Liver (tissue), 9 donors: ENCODE data around the gene KIAA0825. TPM values are rescaled to one million over a fixed set of nuclear protein-coding genes. Genes with fewer than 3 reads are reported as not detected.

Source experiments
- DNase-seq: peaks from one replicate; pipeline ENCODE4 v3.0.0-alpha.2; 2017; ENCODE audit warnings: low spot score
- H3K27ac ChIP-seq, 2 donors: one replicate each; pipeline ENCODE4 v1.7.0; 2013; ENCODE audit warnings: inconsistent platforms in 2 of 2, low read length in 2 of 2, control low read depth in 1 of 2, low read depth in 1 of 2, mild to moderate bottlenecking in 1 of 2
- H3K27me3 ChIP-seq, 4 donors: one replicate each; pipeline versions ENCODE4 v1.6.1 to v1.7.0; 2013; ENCODE audit warnings: low read length in 3 of 4, inconsistent platforms in 1 of 4, mild to moderate bottlenecking in 1 of 4, moderate library complexity in 1 of 4; ENCODE audit not compliant: control insufficient read depth in 4 of 4, insufficient read depth in 4 of 4
- H3K36me3 ChIP-seq, 4 donors: one replicate each; pipeline versions ENCODE4 v1.6.1 to v1.7.0; 2013; ENCODE audit warnings: low read length in 3 of 4, mild to moderate bottlenecking in 3 of 4, low read depth in 1 of 4, moderate library complexity in 1 of 4; ENCODE audit not compliant: control insufficient read depth in 4 of 4, insufficient read depth in 3 of 4
- H3K4me1 ChIP-seq, 4 donors: one replicate each; pipeline versions ENCODE4 v1.6.1 to v1.7.0; 2013; ENCODE audit warnings: low read length in 3 of 4, mild to moderate bottlenecking in 3 of 4, moderate library complexity in 1 of 4; ENCODE audit not compliant: control insufficient read depth in 4 of 4, insufficient read depth in 4 of 4
- H3K4me3 ChIP-seq, 3 donors: one replicate each; pipeline versions ENCODE4 v1.6.1 to v1.7.0; 2013; ENCODE audit warnings: low read length in 3 of 3, control low read depth in 1 of 3, low read depth in 1 of 3, mild to moderate bottlenecking in 1 of 3
- H3K9ac ChIP-seq, 2 donors: one replicate each; pipeline ENCODE4 v1.7.0; 2013; ENCODE audit warnings: low read length in 2 of 2, mild to moderate bottlenecking in 2 of 2, moderate library complexity in 2 of 2, control low read depth in 1 of 2, low read depth in 1 of 2
- H3K9me3 ChIP-seq, 4 donors: one replicate each; pipeline versions ENCODE4 v1.6.1 to v1.7.0; 2013; ENCODE audit warnings: low read length in 3 of 4; ENCODE audit not compliant: control insufficient read depth in 4 of 4
- EGR1 ChIP-seq, 2 donors: IDR thresholded peaks; 2 replicates each; pipeline ENCODE4 v1.6.1; 2016 to 2018; ENCODE audit warnings: antibody characterized with exemption in 2 of 2, low read depth in 2 of 2
- FOXA1 ChIP-seq: IDR thresholded peaks from 2 replicates; pipeline ENCODE4 v1.6.1; 2016; ENCODE audit warnings: antibody characterized with exemption
- FOXA2 ChIP-seq: IDR thresholded peaks from 2 replicates; pipeline ENCODE4 v1.6.1; 2016; ENCODE audit warnings: antibody characterized with exemption
- GABPA ChIP-seq, 2 donors: IDR thresholded peaks in 1 of 2; conservative IDR thresholded peaks in 1 of 2; 2 replicates each; pipeline ENCODE4 v1.6.1; 2016; ENCODE audit warnings: antibody characterized with exemption in 2 of 2, mild to moderate bottlenecking in 1 of 2, moderate library complexity in 1 of 2
- HNF4A ChIP-seq, 2 donors: conservative IDR thresholded peaks; 2 replicates each; pipeline ENCODE4 v1.6.1; 2016; ENCODE audit warnings: antibody characterized with exemption in 2 of 2, mild to moderate bottlenecking in 2 of 2
- HNF4G ChIP-seq: IDR thresholded peaks from 2 replicates; pipeline ENCODE4 v1.6.1; 2016; ENCODE audit warnings: antibody characterized with exemption
- JUND ChIP-seq, 2 donors: IDR thresholded peaks; 2 replicates each; pipeline ENCODE4 v1.6.1; 2016; ENCODE audit warnings: antibody characterized with exemption in 2 of 2
- NR2F2 ChIP-seq: IDR thresholded peaks from 2 replicates; pipeline ENCODE4 v1.6.1; 2016; ENCODE audit warnings: antibody characterized with exemption
- RAD21 ChIP-seq, 2 donors: IDR thresholded peaks; 2 replicates each; pipeline ENCODE4 v1.6.1; 2016; ENCODE audit warnings: antibody characterized with exemption in 2 of 2, mild to moderate bottlenecking in 2 of 2
- RXRA ChIP-seq, 2 donors: IDR thresholded peaks; 2 replicates each; pipeline ENCODE4 v1.6.1; 2017 to 2018; ENCODE audit warnings: antibody characterized with exemption in 2 of 2, mild to moderate bottlenecking in 1 of 2
- SP1 ChIP-seq: IDR thresholded peaks from 2 replicates; pipeline ENCODE4 v1.6.1; 2018; ENCODE audit warnings: antibody characterized with exemption, mild to moderate bottlenecking
- polyA plus RNA-seq, 2 donors: library from polyadenylated mRNA; stranded (reverse) in 1 of 2; unstranded in 1 of 2; fragments of 200-250 nt in 1 of 2; fragments of >200 nt in 1 of 2; fragmentation: Nextera tagmentation in 1 of 2; extraction: Ambion mirVana in 1 of 2; gene quantifications; one replicate each; pipeline versions ENCODE4 v1.2.1 to v1.2.3, GENCODE V29; 2013 to 2015
- total RNA-seq, 2 donors: library from RNA; depleted of rRNA; stranded (reverse); fragments of >200 nt; gene quantifications; one replicate each; pipeline ENCODE4 v1.2.3, GENCODE V29; 2014
- TF ChIP-seq, protein P1 (sequence below): IDR thresholded peaks from 2 replicates; pipeline ENCODE4 v1.6.1; 2016; ENCODE audit warnings: antibody characterized with exemption
- TF ChIP-seq, protein P2 (sequence below): fragments of 150-350 bp; IDR thresholded peaks from 2 replicates; pipeline ENCODE4 v1.5.1; 2017; ENCODE audit warnings: improper control_type of control experiment, low read depth, low read length; ENCODE audit not compliant: missing input control
- TF ChIP-seq, protein P3 (sequence below): IDR thresholded peaks from 2 replicates; pipeline ENCODE4 v1.6.1; 2016; ENCODE audit warnings: antibody characterized with exemption, mild to moderate bottlenecking
- donor health status: healthy.
- donor health status: healthy.
- donor health status: healthy.
- donor health status: healthy.
- donor health status: healthy.

The KIAA0825 gene
- total and polyA plus RNA-seq, 4 donors = 0.25 to 3.2 (median 1.2) TPM

DNA sequence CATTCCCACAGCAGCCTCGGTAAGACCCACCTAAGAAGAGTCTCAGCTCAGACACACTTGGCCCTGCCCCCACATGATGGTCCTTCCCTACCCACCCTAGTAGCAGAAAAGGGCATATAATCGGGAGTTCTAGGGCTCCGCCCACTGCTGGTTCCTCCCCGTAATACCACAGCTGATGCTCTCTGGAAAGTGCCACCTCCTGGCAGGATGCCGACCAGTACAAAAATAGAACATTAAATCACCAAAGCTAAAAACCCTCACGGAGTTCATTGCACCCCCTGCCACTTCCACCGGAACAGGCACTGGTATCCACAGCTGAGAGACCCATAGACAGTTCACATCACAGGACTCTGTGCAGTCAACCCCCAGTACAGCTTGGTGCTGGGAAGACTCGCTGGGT, 271.3 kb downstream of the KIAA0825 start (continued):
- TF ChIP-seq, protein P1, sequence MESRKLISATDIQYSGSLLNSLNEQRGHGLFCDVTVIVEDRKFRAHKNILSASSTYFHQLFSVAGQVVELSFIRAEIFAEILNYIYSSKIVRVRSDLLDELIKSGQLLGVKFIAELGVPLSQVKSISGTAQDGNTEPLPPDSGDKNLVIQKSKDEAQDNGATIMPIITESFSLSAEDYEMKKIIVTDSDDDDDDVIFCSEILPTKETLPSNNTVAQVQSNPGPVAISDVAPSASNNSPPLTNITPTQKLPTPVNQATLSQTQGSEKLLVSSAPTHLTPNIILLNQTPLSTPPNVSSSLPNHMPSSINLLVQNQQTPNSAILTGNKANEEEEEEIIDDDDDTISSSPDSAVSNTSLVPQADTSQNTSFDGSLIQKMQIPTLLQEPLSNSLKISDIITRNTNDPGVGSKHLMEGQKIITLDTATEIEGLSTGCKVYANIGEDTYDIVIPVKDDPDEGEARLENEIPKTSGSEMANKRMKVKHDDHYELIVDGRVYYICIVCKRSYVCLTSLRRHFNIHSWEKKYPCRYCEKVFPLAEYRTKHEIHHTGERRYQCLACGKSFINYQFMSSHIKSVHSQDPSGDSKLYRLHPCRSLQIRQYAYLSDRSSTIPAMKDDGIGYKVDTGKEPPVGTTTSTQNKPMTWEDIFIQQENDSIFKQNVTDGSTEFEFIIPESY = no peak
- no peak for TF ChIP-seq GABPA (IDR thresholded peaks at IDR 0.05 in 1 of 2, conservative IDR thresholded peaks at IDR 0.05 in 1 of 2)
- TF ChIP-seq NR2F2 = no peak
- TF ChIP-seq, protein P2, sequence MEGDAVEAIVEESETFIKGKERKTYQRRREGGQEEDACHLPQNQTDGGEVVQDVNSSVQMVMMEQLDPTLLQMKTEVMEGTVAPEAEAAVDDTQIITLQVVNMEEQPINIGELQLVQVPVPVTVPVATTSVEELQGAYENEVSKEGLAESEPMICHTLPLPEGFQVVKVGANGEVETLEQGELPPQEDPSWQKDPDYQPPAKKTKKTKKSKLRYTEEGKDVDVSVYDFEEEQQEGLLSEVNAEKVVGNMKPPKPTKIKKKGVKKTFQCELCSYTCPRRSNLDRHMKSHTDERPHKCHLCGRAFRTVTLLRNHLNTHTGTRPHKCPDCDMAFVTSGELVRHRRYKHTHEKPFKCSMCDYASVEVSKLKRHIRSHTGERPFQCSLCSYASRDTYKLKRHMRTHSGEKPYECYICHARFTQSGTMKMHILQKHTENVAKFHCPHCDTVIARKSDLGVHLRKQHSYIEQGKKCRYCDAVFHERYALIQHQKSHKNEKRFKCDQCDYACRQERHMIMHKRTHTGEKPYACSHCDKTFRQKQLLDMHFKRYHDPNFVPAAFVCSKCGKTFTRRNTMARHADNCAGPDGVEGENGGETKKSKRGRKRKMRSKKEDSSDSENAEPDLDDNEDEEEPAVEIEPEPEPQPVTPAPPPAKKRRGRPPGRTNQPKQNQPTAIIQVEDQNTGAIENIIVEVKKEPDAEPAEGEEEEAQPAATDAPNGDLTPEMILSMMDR = no peak

DNA sequence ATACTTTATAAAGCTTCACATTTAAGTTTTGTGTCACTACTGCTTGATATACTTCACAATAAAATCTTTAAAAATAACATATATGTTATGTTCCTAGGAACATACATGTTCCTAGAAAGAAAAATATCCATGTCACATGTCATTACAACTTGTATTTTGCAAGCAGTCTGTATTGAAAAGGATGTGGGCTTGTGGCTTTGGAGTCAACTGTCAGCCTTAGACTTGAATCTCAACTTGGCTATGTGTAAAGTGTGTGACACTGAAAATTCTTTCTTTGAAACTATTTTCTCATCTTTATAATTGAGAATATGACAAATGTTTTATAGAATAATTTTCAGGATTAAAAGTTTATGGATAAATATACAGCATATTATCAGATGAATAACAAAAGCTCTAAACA, 273.1 kb downstream of the KIAA0825 start:
- Histone ChIP-seq H3K9me3 (no peaks in the 10 kb centered on the region), H3K4me3 (no peak overlapping the region), H3K4me1 (no peaks in the 10 kb centered on the region), H3K27ac (no peak overlapping the region), H3K27me3 (no peaks in the 10 kb centered on the region), H3K9ac (no peak overlapping the region), H3K36me3 (peaks cover 0 to 2% (median 0%) of the 10 kb centered on the region in 4 donors)
- TF ChIP-seq JUND (IDR thresholded peaks at IDR 0.05) = no peak
- TF ChIP-seq EGR1 (IDR thresholded peaks at IDR 0.05; ENCODE audit: low read depth in 2 of 2) = no peak
- TF ChIP-seq FOXA1 = no peak
- TF ChIP-seq, protein P1 = no peak
- no peak for TF ChIP-seq RAD21 (IDR thresholded peaks at IDR 0.05)
- TF ChIP-seq, protein P3, sequence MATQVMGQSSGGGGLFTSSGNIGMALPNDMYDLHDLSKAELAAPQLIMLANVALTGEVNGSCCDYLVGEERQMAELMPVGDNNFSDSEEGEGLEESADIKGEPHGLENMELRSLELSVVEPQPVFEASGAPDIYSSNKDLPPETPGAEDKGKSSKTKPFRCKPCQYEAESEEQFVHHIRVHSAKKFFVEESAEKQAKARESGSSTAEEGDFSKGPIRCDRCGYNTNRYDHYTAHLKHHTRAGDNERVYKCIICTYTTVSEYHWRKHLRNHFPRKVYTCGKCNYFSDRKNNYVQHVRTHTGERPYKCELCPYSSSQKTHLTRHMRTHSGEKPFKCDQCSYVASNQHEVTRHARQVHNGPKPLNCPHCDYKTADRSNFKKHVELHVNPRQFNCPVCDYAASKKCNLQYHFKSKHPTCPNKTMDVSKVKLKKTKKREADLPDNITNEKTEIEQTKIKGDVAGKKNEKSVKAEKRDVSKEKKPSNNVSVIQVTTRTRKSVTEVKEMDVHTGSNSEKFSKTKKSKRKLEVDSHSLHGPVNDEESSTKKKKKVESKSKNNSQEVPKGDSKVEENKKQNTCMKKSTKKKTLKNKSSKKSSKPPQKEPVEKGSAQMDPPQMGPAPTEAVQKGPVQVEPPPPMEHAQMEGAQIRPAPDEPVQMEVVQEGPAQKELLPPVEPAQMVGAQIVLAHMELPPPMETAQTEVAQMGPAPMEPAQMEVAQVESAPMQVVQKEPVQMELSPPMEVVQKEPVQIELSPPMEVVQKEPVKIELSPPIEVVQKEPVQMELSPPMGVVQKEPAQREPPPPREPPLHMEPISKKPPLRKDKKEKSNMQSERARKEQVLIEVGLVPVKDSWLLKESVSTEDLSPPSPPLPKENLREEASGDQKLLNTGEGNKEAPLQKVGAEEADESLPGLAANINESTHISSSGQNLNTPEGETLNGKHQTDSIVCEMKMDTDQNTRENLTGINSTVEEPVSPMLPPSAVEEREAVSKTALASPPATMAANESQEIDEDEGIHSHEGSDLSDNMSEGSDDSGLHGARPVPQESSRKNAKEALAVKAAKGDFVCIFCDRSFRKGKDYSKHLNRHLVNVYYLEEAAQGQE = no peak
- no peak for TF ChIP-seq SP1
- TF ChIP-seq HNF4G = no peak
- TF ChIP-seq, protein P2 = no peak
- no peak for TF ChIP-seq HNF4A (conservative IDR thresholded peaks at IDR 0.05)
- no peak for TF ChIP-seq RXRA (IDR thresholded peaks at IDR 0.05)
- TF ChIP-seq NR2F2 = no peak
- no peak for TF ChIP-seq FOXA2
- DNase-seq = no peak
